Measurements from ENCODE around the gene CTU1.

The CTU1 gene

DNA sequence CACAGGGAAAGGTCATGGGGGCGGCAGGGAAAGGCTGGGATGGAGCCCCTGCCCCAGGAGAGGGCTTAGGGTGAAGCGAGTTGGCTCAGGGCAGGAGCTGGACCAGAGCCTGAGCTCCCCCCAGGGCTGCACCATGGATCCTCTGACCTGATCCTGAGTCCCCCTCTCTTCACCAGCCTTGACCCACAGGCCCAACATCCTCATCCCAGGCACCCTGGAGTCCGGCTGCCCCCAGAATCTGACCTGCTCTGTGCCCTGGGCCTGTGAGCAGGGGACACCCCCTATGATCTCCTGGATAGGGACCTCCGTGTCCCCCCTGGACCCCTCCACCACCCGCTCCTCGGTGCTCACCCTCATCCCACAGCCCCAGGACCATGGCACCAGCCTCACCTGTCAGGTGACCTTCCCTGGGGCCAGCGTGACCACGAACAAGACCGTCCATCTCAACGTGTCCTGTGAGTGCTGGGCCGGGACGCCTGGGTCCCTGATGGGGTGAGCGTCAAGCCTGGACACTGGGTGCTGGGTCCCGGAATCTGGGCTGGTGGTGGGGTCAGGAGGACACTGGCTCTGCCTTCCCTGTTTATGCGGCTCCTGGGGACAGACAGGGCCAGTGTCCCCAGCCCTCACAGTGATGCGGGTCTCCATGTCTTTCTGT, 17.3 kb upstream of the CTU1 start:
- Histone ChIP-seq H3K4me3 (ENCODE audit: low read depth, low read length) (no peak overlapping the region), H3K27ac (ENCODE audit: extremely low read depth, low read depth, low read length) (no peak overlapping the region), H3K36me3 (ENCODE audit: control insufficient read depth in 2 of 2, insufficient read depth in 1 of 2, low read length in 2 of 2) (no peaks in the 10 kb centered on the region), H3K4me1 (ENCODE audit: control insufficient read depth, insufficient read depth, low read length) (peaks cover 10% of the 10 kb centered on the region), H3K9me3 (ENCODE audit: control insufficient read depth, insufficient read depth, low read depth, low read length) (no peaks in the 10 kb centered on the region)
- ChIA-PET CTCF (interaction anchor here (0.8 kb wide), 1 partner anchor 10 kb away, joined by 3 read pairs; no protein-coding TSS in a partner anchor), POLR2A (no interaction called here)
- TF ChIP-seq ZSCAN18 (tag by site-specific recombination; IDR thresholded peaks at IDR 0.05) (no peak), SCRT2 (tag by site-specific recombination; IDR thresholded peaks at IDR 0.05) (no peak), ZNF133 (tag by site-specific recombination; IDR thresholded peaks at IDR 0.05) (no peak), ZNF19 (tag by site-specific recombination; IDR thresholded peaks at IDR 0.05; ENCODE audit: low read depth) (no peak), SP7 (tag by site-specific recombination; IDR thresholded peaks at IDR 0.05) (no peak), EGR2 (tag by site-specific recombination; IDR thresholded peaks at IDR 0.05; ENCODE audit: low read depth) (no peak), YY1 (tag by site-specific recombination; IDR thresholded peaks at IDR 0.05) (no peak), ZNF138 (tag by site-specific recombination; IDR thresholded peaks at IDR 0.05; ENCODE audit: borderline replicate concordance) (no peak), ZNF600 (tag by site-specific recombination; IDR thresholded peaks at IDR 0.05) (no peak), ZNF549 (tag by site-specific recombination; IDR thresholded peaks at IDR 0.05) (no peak), GLIS2 (tag by site-specific recombination; IDR thresholded peaks at IDR 0.05) (no peak), ZNF324 (tag by site-specific recombination; IDR thresholded peaks at IDR 0.05) (no peak)
- TF ChIP-seq, protein P1, sequence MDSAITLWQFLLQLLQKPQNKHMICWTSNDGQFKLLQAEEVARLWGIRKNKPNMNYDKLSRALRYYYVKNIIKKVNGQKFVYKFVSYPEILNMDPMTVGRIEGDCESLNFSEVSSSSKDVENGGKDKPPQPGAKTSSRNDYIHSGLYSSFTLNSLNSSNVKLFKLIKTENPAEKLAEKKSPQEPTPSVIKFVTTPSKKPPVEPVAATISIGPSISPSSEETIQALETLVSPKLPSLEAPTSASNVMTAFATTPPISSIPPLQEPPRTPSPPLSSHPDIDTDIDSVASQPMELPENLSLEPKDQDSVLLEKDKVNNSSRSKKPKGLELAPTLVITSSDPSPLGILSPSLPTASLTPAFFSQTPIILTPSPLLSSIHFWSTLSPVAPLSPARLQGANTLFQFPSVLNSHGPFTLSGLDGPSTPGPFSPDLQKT (IDR thresholded peaks at IDR 0.05; ENCODE audit: borderline replicate concordance, low read depth, low read length): no peak
- TF ChIP-seq, protein P2, sequence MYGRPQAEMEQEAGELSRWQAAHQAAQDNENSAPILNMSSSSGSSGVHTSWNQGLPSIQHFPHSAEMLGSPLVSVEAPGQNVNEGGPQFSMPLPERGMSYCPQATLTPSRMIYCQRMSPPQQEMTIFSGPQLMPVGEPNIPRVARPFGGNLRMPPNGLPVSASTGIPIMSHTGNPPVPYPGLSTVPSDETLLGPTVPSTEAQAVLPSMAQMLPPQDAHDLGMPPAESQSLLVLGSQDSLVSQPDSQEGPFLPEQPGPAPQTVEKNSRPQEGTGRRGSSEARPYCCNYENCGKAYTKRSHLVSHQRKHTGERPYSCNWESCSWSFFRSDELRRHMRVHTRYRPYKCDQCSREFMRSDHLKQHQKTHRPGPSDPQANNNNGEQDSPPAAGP (tag by site-specific recombination; IDR thresholded peaks at IDR 0.05): no peak

DNA sequence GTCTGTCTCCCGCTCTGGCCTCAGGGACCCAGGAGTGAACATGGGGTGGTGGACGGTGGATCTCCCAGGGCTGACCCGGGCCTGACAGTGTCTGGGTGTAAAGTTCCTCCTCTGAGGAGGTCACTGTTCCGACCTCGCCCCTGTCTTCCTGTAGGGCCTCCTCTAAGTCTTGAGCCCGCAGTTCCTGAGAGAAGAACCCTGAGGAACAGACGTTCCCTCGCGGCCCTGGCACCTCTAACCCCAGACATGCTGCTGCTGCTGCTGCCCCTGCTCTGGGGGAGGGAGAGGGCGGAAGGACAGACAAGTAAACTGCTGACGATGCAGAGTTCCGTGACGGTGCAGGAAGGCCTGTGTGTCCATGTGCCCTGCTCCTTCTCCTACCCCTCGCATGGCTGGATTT, 16.5 kb upstream of the CTU1 start, which contains the start of gene SIGLEC9:
Gene SIGLEC9 (plus strand): TSS at position 178 of the 400 bp plus-strand sequence. CDS start 69 bp downstream, at position 247.
- H3K9me3 ChIP-seq (ENCODE audit: control insufficient read depth, insufficient read depth, low read depth, low read length): no peaks in the 10 kb centered on the region
- no peak within 1 kb of the TSS for H3K4me3 ChIP-seq (ENCODE audit: low read depth, low read length)
- peaks cover 10% of the 10 kb centered on the region for H3K4me1 ChIP-seq (ENCODE audit: control insufficient read depth, insufficient read depth, low read length)
- POLR2A ChIA-PET: no interaction called here
- H3K27ac ChIP-seq (ENCODE audit: extremely low read depth, low read depth, low read length): no peak within 1 kb of the TSS
- CTCF ChIA-PET: no interaction called here
- TF ChIP-seq ZNF16 (tag by site-specific recombination; IDR thresholded peaks at IDR 0.05; ENCODE audit: low read depth) (no peak), ZNF157 (tag by site-specific recombination; IDR thresholded peaks at IDR 0.05) (no peak), ZNF792 (tag by site-specific recombination; IDR thresholded peaks at IDR 0.05) (no peak), ZNF169 (tag by site-specific recombination; IDR thresholded peaks at IDR 0.05) (no peak), ZNF302 (tag by site-specific recombination; IDR thresholded peaks at IDR 0.05; ENCODE audit: low read depth) (no peak), SP7 (tag by site-specific recombination; IDR thresholded peaks at IDR 0.05) (no peak), ZNF777 (tag by site-specific recombination; IDR thresholded peaks at IDR 0.05; ENCODE audit: borderline replicate concordance) (no peak), AEBP2 (tag by site-specific recombination; IDR thresholded peaks at IDR 0.05; ENCODE audit: borderline replicate concordance) (no peak), ZNF423 (tag by site-specific recombination; IDR thresholded peaks at IDR 0.05) (no peak), ZNF366 (tag by site-specific recombination; conservative IDR thresholded peaks at IDR 0.05) (no peak), ZNF747 (tag by site-specific recombination; IDR thresholded peaks at IDR 0.05) (no peak), ZNF398 (tag by site-specific recombination; IDR thresholded peaks at IDR 0.05) (no peak), WT1 (tag by site-specific recombination; IDR thresholded peaks at IDR 0.05) (no peak), ZNF707 (tag by site-specific recombination; IDR thresholded peaks at IDR 0.05) (no peak), ZNF394 (tag by site-specific recombination; IDR thresholded peaks at IDR 0.05; ENCODE audit: borderline replicate concordance) (no peak)
- TF ChIP-seq, protein P3, sequence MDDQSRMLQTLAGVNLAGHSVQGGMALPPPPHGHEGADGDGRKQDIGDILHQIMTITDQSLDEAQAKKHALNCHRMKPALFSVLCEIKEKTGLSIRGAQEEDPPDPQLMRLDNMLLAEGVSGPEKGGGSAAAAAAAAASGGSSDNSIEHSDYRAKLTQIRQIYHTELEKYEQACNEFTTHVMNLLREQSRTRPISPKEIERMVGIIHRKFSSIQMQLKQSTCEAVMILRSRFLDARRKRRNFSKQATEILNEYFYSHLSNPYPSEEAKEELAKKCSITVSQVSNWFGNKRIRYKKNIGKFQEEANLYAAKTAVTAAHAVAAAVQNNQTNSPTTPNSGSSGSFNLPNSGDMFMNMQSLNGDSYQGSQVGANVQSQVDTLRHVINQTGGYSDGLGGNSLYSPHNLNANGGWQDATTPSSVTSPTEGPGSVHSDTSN (CRISPR knock-in tag; IDR thresholded peaks at IDR 0.05): no peak
- no peaks in the 10 kb centered on the region for H3K36me3 ChIP-seq (ENCODE audit: control insufficient read depth in 2 of 2, insufficient read depth in 1 of 2, low read length in 2 of 2)
